Measurements from ENCODE around the gene IL21R.
"Not testable (repeated sequence)": the region's sequence is repeated elsewhere in the genome, so short reads cannot be mapped to it uniquely, and the experiment has no call there.

Gene IL21R

DNA sequence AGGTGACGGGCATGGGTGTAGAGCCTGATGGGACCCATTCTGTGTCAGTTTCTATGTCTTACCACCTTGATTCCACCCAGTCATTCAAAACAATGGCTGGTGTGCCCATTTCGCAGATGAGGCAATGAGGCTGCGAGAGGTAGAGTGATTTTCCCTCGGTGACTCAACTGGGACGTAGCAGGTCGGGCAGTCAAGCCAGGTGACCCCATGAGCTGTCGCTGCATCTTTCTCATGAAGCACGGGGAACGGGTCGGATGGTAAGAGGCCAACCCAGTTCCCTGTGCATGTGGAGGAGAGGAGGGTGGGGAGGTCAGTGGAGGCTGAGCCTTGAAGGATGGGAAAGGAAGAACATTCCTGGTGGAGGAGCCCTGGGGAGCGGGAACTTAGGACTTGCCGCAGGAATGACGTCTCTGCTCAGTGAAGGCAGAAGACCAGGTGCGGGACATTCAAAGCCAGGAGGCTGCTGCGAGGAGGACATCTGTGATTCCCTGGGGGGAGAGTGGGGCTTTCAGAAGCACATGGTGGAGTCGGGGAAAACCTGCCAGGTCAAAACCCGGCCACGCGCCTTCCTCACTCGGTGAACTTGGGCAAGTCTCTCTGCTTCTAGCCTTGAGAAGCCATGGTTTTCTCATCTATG lies 1.1 kb downstream of the IL21R start:
- DNase-seq, result no peak

- no peak for DNase-seq
These were observed 1.6 kb downstream of the IL21R start for GRCh38 chr16:27403601-27403992.

DNA sequence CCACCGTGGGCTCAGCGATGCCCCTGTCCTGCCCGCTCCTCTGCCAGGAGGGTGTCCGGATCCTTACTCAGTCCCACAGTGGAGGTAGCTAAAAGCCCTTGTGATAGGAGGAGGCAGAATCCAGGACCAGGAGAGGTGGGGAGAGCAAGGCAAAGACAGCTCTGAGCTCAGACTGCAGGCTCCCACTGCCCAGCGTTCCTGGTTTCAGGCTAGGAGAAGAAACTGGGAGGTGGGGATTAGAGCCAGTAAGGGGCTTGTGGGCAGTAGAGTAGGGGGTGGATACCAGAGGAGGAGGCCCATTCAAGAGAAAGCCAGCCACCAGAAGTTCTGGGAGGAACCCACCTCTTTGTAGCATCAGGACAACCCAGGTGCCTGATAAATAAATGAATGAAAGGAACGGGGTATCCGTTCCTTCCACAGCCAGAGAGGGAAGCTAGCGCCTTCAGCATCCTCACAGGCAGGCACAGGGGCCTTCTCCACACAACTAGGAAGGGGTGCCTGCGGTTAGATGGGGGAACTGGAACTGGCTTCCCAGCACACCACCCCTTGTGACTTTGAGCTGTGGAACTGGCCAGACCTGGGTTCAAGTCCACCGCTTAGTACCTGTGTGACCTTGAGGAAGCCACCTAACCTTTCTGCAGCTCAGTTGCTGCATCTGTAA lies 2.3 kb downstream of the IL21R start:
- DNase-seq, result no peak

GRCh38 chr16:27405546-27406451 lies 3.8 kb downstream of the IL21R start:
- no peak for DNase-seq

DNA sequence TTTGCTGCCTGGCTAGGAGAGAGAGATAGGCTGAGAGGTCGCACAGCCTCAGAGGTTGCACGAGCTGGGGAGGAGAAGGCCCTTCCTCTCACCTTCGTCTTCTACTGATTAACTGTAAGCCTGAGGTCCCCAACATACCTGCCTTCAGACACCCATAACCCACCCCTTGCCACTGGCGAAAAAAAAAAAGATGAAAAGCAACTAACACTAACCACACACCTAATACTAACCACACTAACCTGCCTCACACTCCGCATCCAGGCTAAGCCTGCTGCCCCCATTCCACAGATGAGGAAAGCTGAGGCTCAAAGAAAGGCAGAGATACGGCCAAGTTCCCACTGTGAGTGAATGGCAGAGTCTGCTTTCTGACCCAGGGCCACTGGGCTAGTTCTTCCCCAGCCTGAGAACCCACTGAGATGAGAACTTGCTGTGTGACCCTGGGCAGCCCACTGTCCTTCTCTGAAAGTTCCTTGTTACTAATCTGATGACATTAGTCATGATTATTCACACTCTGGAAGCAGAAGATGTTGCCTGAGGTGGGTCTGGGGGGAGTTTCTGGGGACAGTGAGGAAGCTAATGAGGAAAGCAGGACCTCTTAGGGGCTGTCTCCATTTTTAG lies 4.6 kb downstream of the IL21R start:
- no peak for DNase-seq

DNA sequence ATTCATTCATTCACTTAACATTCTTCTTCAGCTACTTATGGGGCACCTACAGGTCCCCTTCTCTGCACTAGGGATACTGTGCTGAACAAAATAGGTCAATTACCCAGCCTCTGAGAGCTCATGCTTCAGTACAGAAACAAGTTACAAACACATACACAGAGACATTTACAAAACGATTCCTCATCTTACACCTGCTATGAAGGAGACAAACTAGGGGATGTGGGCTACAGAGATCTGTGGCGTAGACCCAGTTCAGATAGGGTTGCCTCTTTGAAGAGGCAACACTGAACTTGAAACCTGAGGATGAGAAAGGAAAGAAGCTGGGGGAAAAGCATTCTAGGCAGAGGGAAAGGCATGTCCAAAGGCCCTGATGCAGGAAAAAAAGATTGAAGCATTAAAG lies 5.2 kb downstream of the IL21R start:
- DNase-seq, result no peak

DNA sequence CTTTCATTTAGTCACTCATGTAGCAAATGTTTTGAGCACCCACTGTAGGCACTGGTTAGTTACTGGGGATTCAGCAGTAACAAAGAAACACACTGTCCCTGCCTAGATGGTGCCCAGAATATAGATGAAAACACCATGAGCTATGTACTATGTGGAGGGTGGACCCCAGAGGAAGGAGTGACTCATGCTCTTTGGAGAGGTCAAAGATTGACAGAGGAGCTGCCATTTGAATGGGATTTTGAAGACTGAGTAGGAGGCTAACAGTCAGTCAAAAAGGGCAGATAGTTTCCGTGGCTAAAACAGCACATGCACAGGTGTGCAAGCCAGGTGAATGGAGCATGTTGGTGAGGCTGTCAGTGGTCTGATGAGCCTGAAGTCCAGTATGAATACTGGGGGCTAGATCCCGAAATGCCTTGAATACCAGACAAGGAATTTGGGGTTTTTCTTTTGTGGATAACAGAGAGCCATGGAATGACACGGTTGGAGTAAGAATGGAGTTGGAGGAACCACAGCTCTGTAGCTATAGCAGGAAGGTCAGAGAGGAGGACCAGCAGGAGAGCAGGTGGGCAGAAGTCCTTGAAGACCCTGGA lies 6.1 kb downstream of the IL21R start:
- DNase-seq, result no peak

GRCh38 chr16:27408602-27409031 lies 6.6 kb downstream of the IL21R start:
- DNase-seq, result no peak

DNA sequence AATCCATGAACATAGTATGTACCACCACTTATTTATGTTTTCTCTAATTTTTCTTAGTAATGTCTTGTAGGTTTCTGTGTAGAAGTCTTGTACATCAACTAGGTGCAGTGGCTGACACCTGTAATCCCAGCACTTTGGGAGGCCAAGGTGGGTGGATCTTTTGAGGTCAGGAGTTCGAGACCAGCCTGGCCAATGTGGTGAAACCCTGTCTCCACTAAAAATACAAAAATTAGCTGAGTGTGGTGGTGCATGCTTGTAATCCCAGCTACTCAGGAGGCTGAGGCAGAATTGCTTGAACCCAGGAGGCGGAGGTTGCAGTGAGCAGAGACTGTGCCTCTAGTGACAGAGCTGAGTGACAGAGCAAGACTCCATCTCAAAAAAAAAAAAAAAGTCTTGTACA lies 8.0 kb downstream of the IL21R start:
- DNase-seq, result not testable (repeated sequence)

GRCh38 chr16:27410761-27411160 lies 8.8 kb downstream of the IL21R start:
- DNase-seq, result no peak

DNA sequence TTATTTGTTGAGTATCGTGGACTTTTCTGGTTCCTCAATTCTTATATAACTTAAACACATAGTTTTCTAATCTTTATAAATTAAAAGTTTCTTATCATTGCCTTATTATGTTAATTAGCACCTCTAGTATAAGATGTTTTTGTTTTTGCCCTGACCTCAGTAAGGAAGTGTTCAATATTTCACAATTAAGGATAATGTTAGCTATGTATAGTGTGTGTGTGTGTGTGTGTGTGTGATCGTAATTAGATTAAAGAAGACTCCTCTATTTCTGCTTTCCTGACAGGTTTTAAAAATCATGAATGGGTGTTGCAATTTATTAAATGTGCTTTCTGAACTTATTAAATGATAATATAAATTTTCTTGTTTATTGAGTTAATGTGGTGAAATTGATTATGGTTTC lies 12.0 kb downstream of the IL21R start:
- no peak for DNase-seq

- no peak for DNase-seq
These were observed 12.9 kb downstream of the IL21R start for GRCh38 chr16:27414788-27415431.

- no peak for DNase-seq
These were observed 15.2 kb downstream of the IL21R start for GRCh38 chr16:27417047-27417671.

- no peak for DNase-seq
These were observed 20.2 kb downstream of the IL21R start for GRCh38 chr16:27421961-27422740.

DNA sequence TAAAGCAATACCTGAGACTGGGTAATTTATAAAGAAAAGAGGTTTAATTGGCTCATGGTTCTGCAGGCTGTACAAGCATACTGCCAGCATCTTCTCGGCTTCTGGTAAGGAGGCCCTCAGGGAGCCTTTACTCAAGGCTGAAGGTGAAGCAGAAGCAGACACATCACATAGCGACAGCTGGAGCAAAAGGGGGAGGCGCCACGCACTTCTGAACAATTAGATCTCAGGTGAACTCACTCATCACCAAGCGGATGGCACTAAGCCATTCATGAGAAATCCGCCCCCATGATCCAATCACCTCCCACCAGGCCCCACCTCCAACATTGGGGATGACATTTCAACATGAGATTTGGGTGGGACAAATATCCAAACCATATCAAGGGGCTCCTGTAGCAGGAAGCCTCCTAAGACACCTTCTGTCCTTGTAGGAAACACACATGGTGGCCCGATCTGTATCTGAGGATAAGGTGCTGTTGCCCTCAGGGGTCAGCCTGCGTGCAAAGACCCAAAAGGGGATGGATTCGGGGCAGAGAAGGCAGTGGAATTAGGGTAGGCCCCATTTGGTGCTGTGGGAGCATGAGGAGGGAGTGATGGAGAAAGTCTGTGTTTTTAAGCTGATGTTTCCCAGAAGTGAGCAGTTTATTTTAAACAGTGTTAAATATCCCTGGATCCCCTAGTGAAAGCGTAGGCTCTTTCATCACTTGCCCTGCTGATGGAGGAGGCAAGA lies 23.0 kb downstream of the IL21R start:
- DNase-seq, result no peak

DNA sequence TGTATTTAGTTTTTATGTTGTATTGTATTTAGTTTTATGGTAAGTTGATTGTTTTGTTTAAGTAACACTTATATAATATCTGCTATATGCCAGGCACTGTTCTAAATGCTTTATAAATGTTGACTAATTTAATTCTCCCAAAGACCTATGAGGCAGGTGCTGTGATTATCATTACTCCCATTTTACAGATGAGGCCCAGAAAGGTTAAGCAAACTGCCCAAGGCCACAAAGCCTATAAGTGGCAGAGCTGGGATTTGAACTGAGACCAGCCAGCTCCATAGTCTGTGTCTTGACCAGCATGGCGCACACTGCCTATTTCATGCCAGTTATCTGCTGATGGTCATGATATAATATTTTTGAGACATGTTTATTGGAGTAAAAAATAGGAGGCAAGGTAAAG lies 24.0 kb downstream of the IL21R start:
- no peak for DNase-seq

DNA sequence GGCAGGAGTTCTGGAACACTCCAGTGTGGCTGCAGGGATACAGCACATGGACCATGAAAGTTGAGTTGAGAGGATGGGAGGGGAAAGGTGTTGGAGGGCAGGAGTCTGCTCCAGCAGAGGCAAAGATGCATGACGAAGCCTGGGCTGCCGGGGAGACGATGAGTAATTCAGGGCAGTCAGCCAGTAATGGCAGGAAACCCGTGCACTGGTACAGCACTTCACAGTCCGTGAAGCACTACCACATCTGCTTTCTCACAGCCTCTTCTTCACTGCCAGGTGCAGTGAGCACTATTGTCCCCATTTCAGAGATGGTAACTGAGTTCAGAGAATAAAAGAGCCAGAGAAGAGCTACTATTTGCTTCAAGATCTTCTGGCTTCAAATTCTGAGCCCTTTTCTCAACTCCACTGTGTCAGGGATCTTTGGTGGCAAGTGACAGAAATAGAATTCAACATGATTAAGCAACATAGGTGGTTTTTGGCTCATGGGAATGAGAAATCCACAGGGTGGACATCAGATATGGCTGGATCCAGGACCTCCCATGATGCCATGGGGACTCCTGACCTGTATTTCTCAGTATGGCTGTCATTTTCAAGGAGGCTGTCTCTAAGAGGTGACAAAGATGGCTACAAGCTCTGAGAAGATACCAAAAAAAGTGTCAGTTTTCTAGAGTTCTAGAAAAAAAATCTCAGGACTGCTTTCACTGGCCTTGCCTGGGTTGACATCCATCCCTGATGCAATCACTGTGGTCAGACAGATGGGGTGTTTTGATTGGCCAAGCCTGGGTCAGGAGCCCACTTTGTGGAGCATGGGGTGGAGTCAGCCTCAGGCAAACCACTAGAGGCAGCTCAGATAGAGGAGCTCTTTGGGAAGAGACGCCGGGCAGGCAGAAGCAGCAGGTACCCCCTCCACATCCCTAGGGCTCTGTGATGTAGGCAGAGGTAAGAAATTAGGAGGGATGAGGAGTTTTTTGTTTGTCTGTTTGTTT lies 24.7 kb downstream of the IL21R start:
- DNase-seq, result no peak

DNA sequence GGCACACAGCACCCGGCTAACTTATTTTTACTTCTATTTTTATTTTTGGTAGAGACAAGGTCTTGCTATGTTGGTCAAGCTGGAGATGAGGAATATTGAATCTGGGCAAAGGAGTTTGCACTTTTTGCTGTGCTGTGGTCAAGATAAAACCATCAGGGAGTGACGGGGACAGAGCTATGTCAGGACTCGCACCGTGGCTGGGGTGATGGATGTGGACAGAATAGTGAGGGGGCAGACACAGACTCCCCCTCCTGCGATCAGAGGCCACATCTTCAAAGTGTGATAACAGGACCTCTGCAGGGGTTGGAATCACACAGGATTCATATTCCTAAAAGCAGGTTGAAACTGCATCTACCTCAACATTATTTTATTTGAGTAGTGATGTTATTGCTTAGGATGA lies 25.6 kb downstream of the IL21R start:
- no peak for DNase-seq
